NT2/D1 (cell line): ENCODE results near the gene ZNF766.

Experiments used
- YY1 ChIP-seq: IDR thresholded peaks from 2 replicates; pipeline ENCODE4 v1.6.1; 2011; ENCODE audit not compliant: insufficient read length, insufficient read depth
- ZNF274 ChIP-seq: IDR thresholded peaks from 2 replicates; pipeline ENCODE4 v1.6.1; 2011; ENCODE audit warnings: mild to moderate bottlenecking, low read depth, low read length

DNA sequence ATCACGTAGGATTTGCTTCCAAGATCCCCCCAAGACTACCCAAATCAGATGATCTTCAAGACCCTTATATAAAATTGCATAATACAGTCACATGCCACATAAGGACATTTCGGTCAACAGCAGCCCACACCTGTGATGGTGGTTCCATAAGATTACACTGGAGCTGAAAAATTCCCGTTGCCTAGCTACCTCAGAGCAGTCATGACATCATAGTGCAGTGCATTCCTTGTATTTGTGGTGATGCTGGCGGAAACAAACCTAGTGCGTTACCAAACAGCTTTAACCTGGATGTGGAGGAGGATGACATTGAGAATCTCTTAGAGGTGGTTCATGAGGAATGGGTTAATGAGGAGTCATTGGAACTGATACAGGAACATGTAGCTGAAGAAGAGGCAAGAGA lies 4.8 kb downstream of the ZNF766 start:
- TF ChIP-seq ZNF274 (no peak), YY1 (no peak)
